Measurements from ENCODE around the gene CALM1.

Gene CALM1

GRCh38 chr14:90419200-90419599, 22.4 kb downstream of the CALM1 start:
- H3K4me1 ChIP-seq (ENCODE audit: control insufficient read depth, insufficient read depth, low read length) = no peaks in the 10 kb centered on the region
- H3K9ac ChIP-seq (ENCODE audit: low read depth, low read length) = no peak overlapping the region
- no peak overlapping the region for H3K4me3 ChIP-seq (ENCODE audit: low read depth, low read length)
- no peaks in the 10 kb centered on the region for H3K36me3 ChIP-seq (ENCODE audit: control insufficient read depth, insufficient read depth, low read length)
- H3K9me3 ChIP-seq (ENCODE audit: control insufficient read depth, insufficient read depth, low read length) = no peaks in the 10 kb centered on the region
- no peaks in the 10 kb centered on the region for H3K27me3 ChIP-seq (ENCODE audit: control insufficient read depth, insufficient read depth, low read length)

DNA sequence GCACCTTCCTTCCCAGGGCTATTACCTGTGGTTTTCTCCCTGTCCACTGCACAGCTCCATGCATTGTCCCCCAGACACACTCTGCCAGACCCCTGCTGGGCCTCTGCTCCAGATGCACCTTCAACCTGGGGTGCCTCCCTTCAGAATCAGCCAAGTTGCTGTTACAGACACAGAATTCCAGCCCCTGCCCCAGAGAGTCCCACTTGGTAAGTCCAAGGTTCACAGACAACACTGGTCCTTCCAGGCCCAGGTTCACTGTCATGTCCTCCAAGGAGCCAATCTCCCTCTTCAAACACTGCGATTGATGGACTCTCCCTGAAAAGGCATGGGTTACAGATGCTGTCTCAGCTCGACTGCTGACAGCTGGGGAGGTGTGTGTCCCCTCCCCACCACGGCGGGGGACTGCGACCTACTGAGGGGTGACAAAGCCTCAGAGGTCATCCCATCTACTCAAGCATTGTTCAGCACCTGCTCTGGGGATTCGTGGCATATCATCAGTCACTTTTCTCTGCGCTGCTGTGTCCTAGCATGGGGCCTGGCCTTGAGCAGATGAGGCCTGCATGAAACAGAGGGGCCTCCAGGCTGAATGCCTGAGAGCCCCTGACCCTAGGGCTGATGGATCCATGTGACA, 24.3 kb downstream of the CALM1 start:
- H3K36me3 ChIP-seq (ENCODE audit: control insufficient read depth, insufficient read depth, low read length) = no peaks in the 10 kb centered on the region
- H3K4me1 ChIP-seq (ENCODE audit: control insufficient read depth, insufficient read depth, low read length) = peaks cover 8% of the 10 kb centered on the region
- H3K4me3 ChIP-seq (ENCODE audit: low read depth, low read length) = no peak overlapping the region
- H3K9me3 ChIP-seq (ENCODE audit: control insufficient read depth, insufficient read depth, low read length) = no peaks in the 10 kb centered on the region
- no peaks in the 10 kb centered on the region for H3K27me3 ChIP-seq (ENCODE audit: control insufficient read depth, insufficient read depth, low read length)
- no peak overlapping the region for H3K9ac ChIP-seq (ENCODE audit: low read depth, low read length)

GRCh38 chr14:90421632-90422020, 24.8 kb downstream of the CALM1 start:
- Histone ChIP-seq H3K4me1 (ENCODE audit: control insufficient read depth, insufficient read depth, low read length) (peaks cover 8% of the 10 kb centered on the region), H3K9me3 (ENCODE audit: control insufficient read depth, insufficient read depth, low read length) (no peaks in the 10 kb centered on the region)

DNA sequence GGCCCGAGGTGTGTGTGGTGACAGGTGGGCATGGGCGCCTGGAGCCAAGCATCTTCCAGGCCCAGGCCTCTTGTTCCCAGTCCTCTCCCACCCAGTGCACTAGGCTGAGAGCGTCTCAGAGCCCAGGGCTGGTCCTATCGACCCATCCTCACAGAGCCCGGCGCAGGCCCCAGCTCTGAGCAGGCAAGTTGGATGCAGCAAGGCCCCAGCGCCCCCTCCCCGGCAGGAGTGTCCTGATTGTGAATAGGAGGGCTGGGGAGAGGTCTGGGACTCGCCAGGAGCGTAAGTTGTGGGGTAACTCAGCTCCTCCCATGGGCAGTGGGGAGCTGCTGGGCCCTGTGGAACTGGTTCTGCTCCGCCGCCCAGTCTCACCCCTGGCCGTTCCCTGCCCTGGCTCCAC, 26.3 kb downstream of the CALM1 start:
- Histone ChIP-seq H3K4me1 (ENCODE audit: control insufficient read depth, insufficient read depth, low read length) (peaks cover 8% of the 10 kb centered on the region), H3K4me3 (ENCODE audit: low read depth, low read length) (no peak overlapping the region), H3K9me3 (ENCODE audit: control insufficient read depth, insufficient read depth, low read length) (no peaks in the 10 kb centered on the region), H3K36me3 (ENCODE audit: control insufficient read depth, insufficient read depth, low read length) (no peaks in the 10 kb centered on the region), H3K9ac (ENCODE audit: low read depth, low read length) (no peak overlapping the region), H3K27me3 (ENCODE audit: control insufficient read depth, insufficient read depth, low read length) (no peaks in the 10 kb centered on the region)

More at GRCh38 chr14:90421632-90422020, 24.8 kb downstream of the CALM1 start:
- no peaks in the 10 kb centered on the region for H3K27me3 ChIP-seq (ENCODE audit: control insufficient read depth, insufficient read depth, low read length)
- H3K4me3 ChIP-seq (ENCODE audit: low read depth, low read length) = no peak overlapping the region
- no peak overlapping the region for H3K9ac ChIP-seq (ENCODE audit: low read depth, low read length)
- H3K36me3 ChIP-seq (ENCODE audit: control insufficient read depth, insufficient read depth, low read length) = no peaks in the 10 kb centered on the region

DNA sequence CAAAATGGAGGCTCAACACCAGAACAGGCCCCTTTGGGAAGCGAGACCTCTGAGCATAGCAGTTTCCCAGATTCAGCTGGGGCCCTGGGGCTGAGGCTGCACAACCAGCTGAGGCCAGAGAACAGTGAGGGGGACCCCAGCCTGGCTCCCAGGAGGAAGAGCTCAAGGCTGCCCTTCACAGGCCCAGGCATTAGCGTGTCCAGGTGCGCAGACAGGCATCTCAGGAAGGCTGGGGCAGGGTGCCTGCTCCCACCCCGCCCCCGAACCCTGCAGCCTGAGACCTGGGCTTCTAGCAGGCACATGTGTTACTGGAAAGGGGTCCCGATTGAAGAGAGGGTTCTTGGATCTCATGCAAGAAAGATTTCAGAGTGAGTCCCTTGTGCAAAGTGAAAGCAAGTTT, 27.2 kb downstream of the CALM1 start:
- no peaks in the 10 kb centered on the region for H3K9me3 ChIP-seq (ENCODE audit: control insufficient read depth, insufficient read depth, low read length)
- H3K27me3 ChIP-seq (ENCODE audit: control insufficient read depth, insufficient read depth, low read length) = no peaks in the 10 kb centered on the region
- no peak overlapping the region for H3K4me3 ChIP-seq (ENCODE audit: low read depth, low read length)
- no peak overlapping the region for H3K9ac ChIP-seq (ENCODE audit: low read depth, low read length)
- peaks cover 8% of the 10 kb centered on the region for H3K4me1 ChIP-seq (ENCODE audit: control insufficient read depth, insufficient read depth, low read length)
- H3K36me3 ChIP-seq (ENCODE audit: control insufficient read depth, insufficient read depth, low read length) = no peaks in the 10 kb centered on the region

GRCh38 chr14:90424686-90425372, 28.0 kb downstream of the CALM1 start:
- H3K9me3 ChIP-seq (ENCODE audit: control insufficient read depth, insufficient read depth, low read length) = no peaks in the 10 kb centered on the region
- no peaks in the 10 kb centered on the region for H3K36me3 ChIP-seq (ENCODE audit: control insufficient read depth, insufficient read depth, low read length)
- H3K27me3 ChIP-seq (ENCODE audit: control insufficient read depth, insufficient read depth, low read length) = no peaks in the 10 kb centered on the region
- peaks cover 8% of the 10 kb centered on the region for H3K4me1 ChIP-seq (ENCODE audit: control insufficient read depth, insufficient read depth, low read length)
- no peak overlapping the region for H3K4me3 ChIP-seq (ENCODE audit: low read depth, low read length)
- H3K9ac ChIP-seq (ENCODE audit: low read depth, low read length) = no peak overlapping the region

GRCh38 chr14:90425373-90425879, 28.6 kb downstream of the CALM1 start:
- Histone ChIP-seq H3K4me1 (ENCODE audit: control insufficient read depth, insufficient read depth, low read length) (peaks cover 8% of the 10 kb centered on the region), H3K9ac (ENCODE audit: low read depth, low read length) (no peak overlapping the region)

DNA sequence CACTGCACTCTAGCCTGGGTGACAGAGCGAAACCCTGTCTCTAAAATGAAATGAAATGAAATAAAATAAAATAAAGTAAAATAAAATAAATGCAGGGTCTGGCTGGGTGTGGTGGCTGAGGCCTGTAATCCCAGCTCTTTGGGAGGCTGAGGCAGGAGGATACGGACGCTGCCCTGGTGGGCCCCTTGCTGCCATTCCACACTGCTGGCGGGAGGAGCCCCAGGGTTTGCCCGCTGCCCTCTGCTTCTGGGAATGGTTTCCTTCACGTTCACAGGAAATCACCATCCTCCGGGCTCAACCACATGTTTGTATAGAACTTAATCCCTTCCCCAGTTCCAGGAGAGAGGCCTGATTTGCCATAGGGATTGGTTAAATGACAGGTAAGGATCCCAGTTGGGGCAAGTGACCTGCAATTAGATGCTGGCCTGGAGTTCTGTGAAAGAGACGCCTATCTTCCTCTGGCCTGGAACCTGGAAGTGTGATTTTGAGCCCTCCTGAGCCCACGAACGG, 29.3 kb downstream of the CALM1 start:
- Histone ChIP-seq H3K4me1 (ENCODE audit: control insufficient read depth, insufficient read depth, low read length) (peaks cover 8% of the 10 kb centered on the region), H3K27me3 (ENCODE audit: control insufficient read depth, insufficient read depth, low read length) (no peaks in the 10 kb centered on the region), H3K9ac (ENCODE audit: low read depth, low read length) (no peak overlapping the region)

More at GRCh38 chr14:90425373-90425879, 28.6 kb downstream of the CALM1 start:
- H3K4me3 ChIP-seq (ENCODE audit: low read depth, low read length) = no peak overlapping the region
- H3K36me3 ChIP-seq (ENCODE audit: control insufficient read depth, insufficient read depth, low read length) = no peaks in the 10 kb centered on the region
- H3K27me3 ChIP-seq (ENCODE audit: control insufficient read depth, insufficient read depth, low read length) = no peaks in the 10 kb centered on the region
- H3K9me3 ChIP-seq (ENCODE audit: control insufficient read depth, insufficient read depth, low read length) = no peaks in the 10 kb centered on the region

DNA sequence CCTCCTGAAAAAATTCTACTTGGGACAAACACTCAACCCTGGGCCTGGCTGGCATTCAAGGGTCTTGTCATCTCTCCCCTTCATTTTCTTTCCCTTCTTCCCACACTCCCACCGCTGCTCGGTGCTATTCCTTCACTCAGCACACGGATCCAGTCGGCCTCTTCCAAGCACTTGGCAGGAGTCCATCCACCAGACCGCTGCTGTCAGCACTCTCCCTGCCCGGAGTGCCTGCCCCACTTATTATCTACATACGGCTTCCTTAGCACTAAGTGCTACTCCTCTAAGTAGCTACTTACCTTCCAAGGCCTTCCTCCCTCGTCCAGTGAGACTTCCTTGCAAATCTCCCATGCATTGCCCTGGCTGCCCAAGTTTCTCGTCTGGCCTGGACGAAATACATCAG, 29.8 kb downstream of the CALM1 start:
- H3K4me1 ChIP-seq (ENCODE audit: control insufficient read depth, insufficient read depth, low read length) = peaks cover 8% of the 10 kb centered on the region
- H3K9me3 ChIP-seq (ENCODE audit: control insufficient read depth, insufficient read depth, low read length) = no peaks in the 10 kb centered on the region
- H3K36me3 ChIP-seq (ENCODE audit: control insufficient read depth, insufficient read depth, low read length) = no peaks in the 10 kb centered on the region
- H3K4me3 ChIP-seq (ENCODE audit: low read depth, low read length) = no peak overlapping the region
- H3K27me3 ChIP-seq (ENCODE audit: control insufficient read depth, insufficient read depth, low read length) = no peaks in the 10 kb centered on the region
- H3K9ac ChIP-seq (ENCODE audit: low read depth, low read length) = no peak overlapping the region

More for the DNA sequence above, 29.3 kb downstream of the CALM1 start:
- no peaks in the 10 kb centered on the region for H3K9me3 ChIP-seq (ENCODE audit: control insufficient read depth, insufficient read depth, low read length)
- no peak overlapping the region for H3K4me3 ChIP-seq (ENCODE audit: low read depth, low read length)
- no peaks in the 10 kb centered on the region for H3K36me3 ChIP-seq (ENCODE audit: control insufficient read depth, insufficient read depth, low read length)

- Histone ChIP-seq H3K4me1 (ENCODE audit: control insufficient read depth, insufficient read depth, low read length) (peaks cover 8% of the 10 kb centered on the region), H3K36me3 (ENCODE audit: control insufficient read depth, insufficient read depth, low read length) (no peaks in the 10 kb centered on the region), H3K9me3 (ENCODE audit: control insufficient read depth, insufficient read depth, low read length) (no peaks in the 10 kb centered on the region), H3K4me3 (ENCODE audit: low read depth, low read length) (no peak overlapping the region), H3K27me3 (ENCODE audit: control insufficient read depth, insufficient read depth, low read length) (no peaks in the 10 kb centered on the region), H3K9ac (ENCODE audit: low read depth, low read length) (no peak overlapping the region)
Measured at GRCh38 chr14:90427848-90428426, 31.1 kb downstream of the CALM1 start.

DNA sequence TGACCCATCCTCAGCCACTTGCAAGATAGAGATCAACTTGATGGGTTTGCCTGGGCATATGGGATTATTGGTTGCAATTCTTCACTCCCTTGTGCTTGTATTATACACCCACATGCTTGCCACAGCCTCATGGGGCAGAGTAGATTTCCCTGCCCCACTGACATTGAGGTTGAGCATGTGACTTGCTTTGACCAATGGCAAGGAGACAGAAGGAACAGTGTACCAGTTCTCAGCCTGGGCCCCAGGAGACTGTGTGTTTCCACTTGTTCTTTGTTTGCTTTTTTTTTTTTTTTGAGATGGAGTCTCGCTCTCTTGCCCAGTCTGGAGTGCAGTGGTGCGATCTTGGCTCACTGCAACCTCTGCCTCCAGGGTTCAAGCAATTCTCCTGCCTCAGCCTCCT, 31.8 kb downstream of the CALM1 start:
- Histone ChIP-seq H3K4me1 (ENCODE audit: control insufficient read depth, insufficient read depth, low read length) (peaks cover 8% of the 10 kb centered on the region), H3K9me3 (ENCODE audit: control insufficient read depth, insufficient read depth, low read length) (no peaks in the 10 kb centered on the region), H3K4me3 (ENCODE audit: low read depth, low read length) (no peak overlapping the region), H3K36me3 (ENCODE audit: control insufficient read depth, insufficient read depth, low read length) (no peaks in the 10 kb centered on the region), H3K27me3 (ENCODE audit: control insufficient read depth, insufficient read depth, low read length) (no peaks in the 10 kb centered on the region), H3K9ac (ENCODE audit: low read depth, low read length) (no peak overlapping the region)

GRCh38 chr14:90429236-90429635, 32.4 kb downstream of the CALM1 start:
- H3K27me3 ChIP-seq (ENCODE audit: control insufficient read depth, insufficient read depth, low read length) = no peaks in the 10 kb centered on the region
- H3K4me3 ChIP-seq (ENCODE audit: low read depth, low read length) = no peak overlapping the region
- no peaks in the 10 kb centered on the region for H3K9me3 ChIP-seq (ENCODE audit: control insufficient read depth, insufficient read depth, low read length)
- peaks cover 8% of the 10 kb centered on the region for H3K4me1 ChIP-seq (ENCODE audit: control insufficient read depth, insufficient read depth, low read length)
- H3K9ac ChIP-seq (ENCODE audit: low read depth, low read length) = no peak overlapping the region
- H3K36me3 ChIP-seq (ENCODE audit: control insufficient read depth, insufficient read depth, low read length) = no peaks in the 10 kb centered on the region

All from iPS-15b (cell line).